C4-2B (cell line): ENCODE results near the gene TIGAR.

Experiments
- H3K27ac ChIP-seq: fragments of 450-650 bp; 2 replicates; pipeline ENCODE4 v1.5.1; 2017
- ZFX ChIP-seq: fragments of 450-650 bp; IDR thresholded peaks from 2 replicates; pipeline ENCODE4 v1.6.1; 2017
- TF ChIP-seq, protein P1 (sequence below): fragments of 450-650 bp; conservative IDR thresholded peaks from 2 replicates; pipeline ENCODE4 v1.5.1; 2017; ENCODE audit warnings: mild to moderate bottlenecking

The TIGAR gene

DNA sequence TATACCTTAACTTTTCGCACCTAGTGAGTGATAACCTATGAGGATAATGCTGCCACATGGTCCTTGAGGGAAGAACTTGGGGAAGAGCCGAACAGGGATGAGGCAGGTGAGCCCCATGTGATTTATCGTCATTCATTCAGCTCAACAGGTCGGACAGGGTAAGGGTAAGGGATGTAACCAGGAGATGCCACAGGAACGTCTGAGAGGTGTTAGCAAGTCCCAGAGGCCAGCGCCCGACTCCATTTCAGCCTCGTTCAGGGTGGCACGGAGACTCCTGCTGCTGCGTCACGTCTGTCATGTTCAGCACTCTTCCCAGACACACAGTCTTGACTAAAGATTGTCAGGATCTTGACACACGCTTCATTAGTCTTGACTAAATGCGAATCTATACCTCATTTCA is 23.4 kb upstream of the TIGAR start:
- no peak overlapping the region for H3K27ac ChIP-seq
- TF ChIP-seq ZFX = no peak
- TF ChIP-seq, protein P1, sequence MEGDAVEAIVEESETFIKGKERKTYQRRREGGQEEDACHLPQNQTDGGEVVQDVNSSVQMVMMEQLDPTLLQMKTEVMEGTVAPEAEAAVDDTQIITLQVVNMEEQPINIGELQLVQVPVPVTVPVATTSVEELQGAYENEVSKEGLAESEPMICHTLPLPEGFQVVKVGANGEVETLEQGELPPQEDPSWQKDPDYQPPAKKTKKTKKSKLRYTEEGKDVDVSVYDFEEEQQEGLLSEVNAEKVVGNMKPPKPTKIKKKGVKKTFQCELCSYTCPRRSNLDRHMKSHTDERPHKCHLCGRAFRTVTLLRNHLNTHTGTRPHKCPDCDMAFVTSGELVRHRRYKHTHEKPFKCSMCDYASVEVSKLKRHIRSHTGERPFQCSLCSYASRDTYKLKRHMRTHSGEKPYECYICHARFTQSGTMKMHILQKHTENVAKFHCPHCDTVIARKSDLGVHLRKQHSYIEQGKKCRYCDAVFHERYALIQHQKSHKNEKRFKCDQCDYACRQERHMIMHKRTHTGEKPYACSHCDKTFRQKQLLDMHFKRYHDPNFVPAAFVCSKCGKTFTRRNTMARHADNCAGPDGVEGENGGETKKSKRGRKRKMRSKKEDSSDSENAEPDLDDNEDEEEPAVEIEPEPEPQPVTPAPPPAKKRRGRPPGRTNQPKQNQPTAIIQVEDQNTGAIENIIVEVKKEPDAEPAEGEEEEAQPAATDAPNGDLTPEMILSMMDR = no peak

- no peak overlapping the region for H3K27ac ChIP-seq
- TF ChIP-seq ZFX = no peak
- TF ChIP-seq, protein P1 = no peak
Observed at GRCh38 chr12:4300883-4301282, 20.1 kb upstream of the TIGAR start.

DNA sequence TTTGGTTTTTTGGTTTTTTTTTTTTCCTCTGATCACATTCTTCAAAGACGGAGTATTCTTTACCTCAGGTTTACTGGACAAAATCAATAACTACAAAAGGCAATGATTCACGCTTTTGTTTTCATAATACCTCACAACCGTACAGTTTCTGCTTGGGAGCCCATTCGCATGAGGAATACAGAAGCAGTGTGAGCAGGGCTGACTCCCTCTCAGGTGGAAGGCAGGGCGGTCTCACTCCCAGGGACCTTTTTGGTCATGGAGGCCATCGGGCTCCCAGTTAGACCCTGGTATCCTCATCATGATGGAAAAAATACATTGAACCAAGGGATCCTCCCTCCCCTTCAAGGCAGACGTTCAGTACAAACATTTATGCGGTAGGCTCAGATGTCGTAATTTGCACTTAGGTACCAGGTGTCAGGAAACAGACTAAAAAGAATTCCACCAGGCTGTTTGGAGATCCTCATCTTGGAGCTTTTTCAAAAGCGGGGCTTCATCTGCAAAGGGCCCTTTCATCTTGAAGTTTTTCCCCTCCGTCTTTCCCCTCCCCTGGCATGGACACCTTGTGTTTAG is 19.0 kb upstream of the TIGAR start:
- H3K27ac ChIP-seq = no peak overlapping the region
- TF ChIP-seq, protein P1 = no peak
- no peak for TF ChIP-seq ZFX

DNA sequence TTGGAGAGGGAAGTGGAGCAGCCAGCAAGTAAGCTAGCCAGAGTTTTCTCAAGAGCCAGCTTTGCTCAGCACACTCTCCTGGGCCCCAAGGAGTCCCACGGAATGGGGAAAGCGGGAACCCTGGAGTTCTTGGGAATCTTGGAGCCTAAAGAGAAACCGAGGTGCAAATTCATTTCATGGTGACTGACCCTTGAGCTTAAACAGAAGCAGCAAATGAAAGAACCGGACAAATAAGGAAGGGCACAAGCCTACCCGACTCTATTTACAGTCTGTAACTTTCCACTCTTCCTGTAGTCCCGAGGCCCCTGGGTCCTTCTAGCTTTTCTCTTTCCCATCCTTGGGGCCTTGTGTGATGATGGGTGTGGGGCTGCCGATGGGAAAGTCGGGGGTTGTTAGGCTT is 18.1 kb upstream of the TIGAR start:
- TF ChIP-seq, protein P1 = no peak
- no peak for TF ChIP-seq ZFX
- no peak overlapping the region for H3K27ac ChIP-seq

GRCh38 chr12:4303750-4304149 is 17.3 kb upstream of the TIGAR start:
- H3K27ac ChIP-seq = no peak overlapping the region

DNA sequence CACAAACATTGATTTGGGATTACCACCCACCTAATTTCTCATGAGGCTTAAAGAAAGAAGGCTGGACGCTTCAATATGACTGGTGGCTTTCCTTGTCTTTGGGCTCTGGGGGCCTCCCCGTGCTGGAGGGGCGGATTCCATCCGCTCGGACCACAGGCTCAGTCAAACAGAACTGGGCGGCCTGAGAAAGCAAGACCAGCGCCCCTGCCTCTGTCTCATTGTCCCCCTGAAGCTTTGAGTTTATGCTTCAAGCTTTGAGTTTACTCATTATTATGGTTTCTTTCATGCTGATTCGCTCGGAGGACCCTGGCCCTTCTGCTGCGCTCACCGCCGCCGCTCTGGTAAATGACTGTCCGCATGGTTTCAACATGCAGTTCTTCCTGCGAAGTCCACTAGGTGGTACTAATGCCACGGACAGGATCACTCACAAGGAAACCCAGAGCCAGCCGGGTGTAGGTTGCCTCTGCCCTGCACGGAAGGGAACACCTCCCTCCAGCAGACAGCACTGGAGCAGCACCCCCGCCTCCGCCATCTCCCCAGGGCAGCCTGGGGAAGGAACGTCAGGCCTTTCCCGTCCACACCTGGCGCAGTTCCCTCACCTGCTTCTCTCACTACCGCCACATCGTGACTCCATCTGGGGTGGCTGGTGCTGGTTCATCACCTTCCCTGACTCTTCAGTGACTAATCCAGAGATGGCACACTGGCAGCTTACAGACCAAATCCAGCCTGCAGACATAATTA is 13.2 kb upstream of the TIGAR start:
- TF ChIP-seq ZFX = no peak
- TF ChIP-seq, protein P1 = peak; percentile 90
- H3K27ac ChIP-seq = no peak overlapping the region

More at GRCh38 chr12:4303750-4304149, 17.3 kb upstream of the TIGAR start:
- no peak for TF ChIP-seq ZFX
- TF ChIP-seq, protein P1 = no peak

GRCh38 chr12:4308334-4308950 is 12.6 kb upstream of the TIGAR start:
- no peak overlapping the region for H3K27ac ChIP-seq

More at GRCh38 chr12:4308334-4308950, 12.6 kb upstream of the TIGAR start:
- no peak for TF ChIP-seq ZFX
- TF ChIP-seq, protein P1 = no peak
